GM10266 (cell line): ENCODE data around the gene FANCG.

Source experiments
- DNase-seq: peaks from one replicate; pipeline ENCODE4 v3.0.0; 2012; ENCODE audit errors: extremely low spot score
- CTCF ChIP-seq: IDR thresholded peaks from 2 replicates; pipeline ENCODE4 v1.5.1; 2012; ENCODE audit warnings: mild to moderate bottlenecking, low read depth; ENCODE audit not compliant: control insufficient read depth, insufficient read depth; ENCODE audit errors: missing control alignments

Gene FANCG

GRCh38 chr9:35085078-35085477 is 5.3 kb upstream of the FANCG start:
- no peak for TF ChIP-seq CTCF

DNA sequence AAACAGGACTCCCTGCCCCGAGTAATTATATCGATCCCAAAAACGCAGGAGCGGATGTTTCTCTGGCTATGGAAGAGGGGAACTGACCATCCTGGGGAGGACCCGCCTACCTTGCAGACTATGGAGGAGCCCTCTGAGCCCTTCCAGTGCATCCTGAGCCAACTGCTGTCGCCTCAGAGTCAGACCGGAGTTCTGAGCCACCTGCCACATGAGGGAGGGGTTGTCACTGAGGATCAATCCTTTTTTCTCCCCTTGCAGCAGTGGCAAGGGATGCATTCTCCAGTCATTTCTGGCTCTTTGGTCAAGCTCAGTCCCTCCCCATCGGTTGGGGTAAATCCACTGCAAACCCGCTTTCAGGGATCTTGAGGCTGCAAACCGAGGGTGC is 709 bp downstream of the FANCG start:
- DNase-seq, result no peak
- no peak for TF ChIP-seq CTCF

More at GRCh38 chr9:35085078-35085477, 5.3 kb upstream of the FANCG start:
- no peak for DNase-seq

GRCh38 chr9:35078066-35078465 is 1.7 kb downstream of the FANCG start:
- TF ChIP-seq CTCF, result no peak
- no peak for DNase-seq

DNA sequence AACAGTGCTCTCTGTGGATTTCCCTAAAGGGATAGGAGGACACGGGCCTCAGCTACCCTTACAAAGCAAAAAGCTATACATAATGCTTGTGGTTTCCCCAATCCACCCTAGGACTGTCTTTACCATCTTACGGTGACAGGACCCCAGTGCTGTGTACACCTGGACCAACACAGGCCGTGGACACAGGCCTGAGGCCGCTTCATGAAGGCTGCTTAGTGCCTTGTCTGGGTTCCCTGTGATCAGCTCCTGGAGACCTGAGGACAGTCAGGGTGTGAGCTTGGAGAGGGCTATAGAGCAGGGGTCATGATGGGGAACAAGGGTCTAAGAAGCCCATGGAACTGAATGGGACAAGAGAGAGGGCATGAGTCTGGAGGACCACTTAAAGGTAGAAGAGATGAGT is 2.9 kb downstream of the FANCG start:
- DNase-seq, result no peak
- no peak for TF ChIP-seq CTCF

- DNase-seq, result no peak
- TF ChIP-seq CTCF, result no peak
These were observed 4.4 kb downstream of the FANCG start for GRCh38 chr9:35075358-35075757.

- no peak for TF ChIP-seq CTCF
- DNase-seq, result no peak
These were observed 5.0 kb downstream of the FANCG start for GRCh38 chr9:35074791-35075190.

- DNase-seq, result no peak
- TF ChIP-seq CTCF, result no peak
These were observed 5.6 kb downstream of the FANCG start for GRCh38 chr9:35074141-35074540.
